Forelimb muscle (tissue), 1 donor: ENCODE results near the gene GPR173. TPM values are rescaled to one million over a fixed set of nuclear protein-coding genes. Genes with fewer than 3 reads are reported as not detected.
A peak's percentile ranks its signal among the peaks of the same experiment; 100 is the strongest.

Source experiments
- DNase-seq: peaks from one replicate; pipeline ENCODE4 v3.0.0-alpha.2; 2013; ENCODE audit warnings: low read depth
- polyA plus RNA-seq: library from polyadenylated mRNA; unstranded; fragments of 120-200 nt; gene quantifications from one replicate; pipeline ENCODE4 v1.2.1, GENCODE V29; 2013; ENCODE audit not compliant: insufficient read length

The GPR173 gene
- polyA plus RNA-seq, 1 donor: 9.8 TPM

DNA sequence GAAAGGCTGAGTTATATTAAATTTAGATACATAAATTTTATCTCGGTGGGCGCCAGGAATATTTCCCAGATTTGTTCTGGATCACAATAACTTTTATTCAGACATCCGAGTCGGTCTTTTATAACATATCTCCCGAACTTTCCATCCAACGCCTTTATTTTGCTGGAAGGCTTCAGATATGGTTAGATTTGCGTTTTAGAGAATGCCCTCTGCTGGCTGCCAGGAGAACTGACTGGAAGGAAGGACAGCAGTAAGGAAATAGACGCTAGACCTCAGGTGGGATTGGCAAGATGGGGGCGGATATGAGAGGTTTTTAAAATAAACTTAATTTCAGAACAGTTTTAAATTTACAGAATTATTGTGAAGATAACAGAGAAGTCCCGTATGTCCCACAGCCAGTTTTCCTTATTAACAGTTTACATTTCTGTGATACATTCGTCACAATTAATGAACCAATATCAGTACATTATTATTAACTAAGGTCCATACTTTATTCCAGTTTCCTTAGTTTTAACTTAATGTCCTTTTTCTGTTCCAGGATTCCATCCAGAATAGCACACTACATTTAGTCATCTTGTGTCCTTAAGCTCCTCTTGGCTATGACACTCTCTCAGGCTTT is 40.7 kb downstream of the GPR173 start:
- peak; percentile 53 for DNase-seq

DNA sequence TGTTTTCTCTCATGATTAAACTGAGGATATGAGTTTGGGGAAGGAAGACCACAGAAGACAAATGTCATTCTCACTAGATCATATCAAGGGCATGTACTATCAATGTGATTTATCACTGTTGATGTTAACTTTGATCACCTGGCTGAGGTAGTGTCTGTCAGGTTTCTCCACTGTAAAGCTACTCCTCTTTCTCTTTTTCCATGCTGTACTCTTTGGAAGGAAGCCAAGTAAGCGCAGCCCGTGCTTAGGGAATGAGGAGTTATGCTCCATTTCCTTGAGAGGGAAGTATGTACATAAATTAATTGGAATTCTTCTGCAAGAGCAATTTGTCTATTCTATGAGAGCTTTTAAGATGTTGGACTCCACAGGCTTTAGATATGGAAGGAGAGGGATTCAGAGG is 41.3 kb downstream of the GPR173 start:
- DNase-seq: no peak

DNA sequence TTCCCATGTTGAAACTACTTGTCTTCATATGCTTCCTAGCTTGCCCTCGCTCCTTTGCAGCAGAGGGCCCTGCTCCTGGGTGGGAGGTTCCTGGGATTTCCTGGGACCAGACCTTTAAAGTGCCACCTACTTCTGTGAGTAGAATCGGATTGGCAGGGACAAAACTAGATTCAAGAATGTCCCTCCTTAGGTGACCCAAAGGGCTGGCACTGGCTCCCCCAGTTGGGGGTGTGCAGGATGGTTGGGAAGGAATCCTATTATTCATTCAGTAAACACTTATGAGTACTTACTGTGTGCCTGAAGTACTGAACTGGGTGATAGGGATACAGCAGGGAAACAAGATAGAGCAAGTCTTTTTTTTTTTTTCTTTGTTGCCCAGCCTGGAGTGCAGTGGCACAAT is 42.8 kb downstream of the GPR173 start:
- DNase-seq: no peak

DNA sequence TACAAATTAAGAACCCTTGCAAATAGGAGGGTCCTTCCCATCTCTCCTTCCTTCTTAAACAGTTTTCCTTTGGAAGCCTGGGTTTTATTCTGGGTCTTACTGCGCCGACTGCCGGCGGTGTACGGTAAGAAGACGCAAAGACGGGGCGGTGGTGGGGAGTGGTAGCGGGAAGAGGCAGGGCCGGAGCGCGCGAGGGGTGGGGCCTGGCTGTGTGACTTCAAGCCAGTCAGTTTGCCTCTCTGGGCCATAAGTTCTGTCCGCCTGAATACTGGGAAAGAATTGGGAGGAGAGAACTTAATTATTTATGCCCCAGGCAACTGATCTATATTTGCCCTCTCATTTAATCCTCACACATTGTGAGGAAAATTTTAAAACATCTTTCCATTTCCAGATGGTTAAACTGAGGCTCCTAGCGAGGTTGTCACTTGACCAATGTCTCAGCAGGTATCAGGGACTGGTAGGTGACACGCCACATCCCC is 44.6 kb downstream of the GPR173 start:
- no peak for DNase-seq

DNA sequence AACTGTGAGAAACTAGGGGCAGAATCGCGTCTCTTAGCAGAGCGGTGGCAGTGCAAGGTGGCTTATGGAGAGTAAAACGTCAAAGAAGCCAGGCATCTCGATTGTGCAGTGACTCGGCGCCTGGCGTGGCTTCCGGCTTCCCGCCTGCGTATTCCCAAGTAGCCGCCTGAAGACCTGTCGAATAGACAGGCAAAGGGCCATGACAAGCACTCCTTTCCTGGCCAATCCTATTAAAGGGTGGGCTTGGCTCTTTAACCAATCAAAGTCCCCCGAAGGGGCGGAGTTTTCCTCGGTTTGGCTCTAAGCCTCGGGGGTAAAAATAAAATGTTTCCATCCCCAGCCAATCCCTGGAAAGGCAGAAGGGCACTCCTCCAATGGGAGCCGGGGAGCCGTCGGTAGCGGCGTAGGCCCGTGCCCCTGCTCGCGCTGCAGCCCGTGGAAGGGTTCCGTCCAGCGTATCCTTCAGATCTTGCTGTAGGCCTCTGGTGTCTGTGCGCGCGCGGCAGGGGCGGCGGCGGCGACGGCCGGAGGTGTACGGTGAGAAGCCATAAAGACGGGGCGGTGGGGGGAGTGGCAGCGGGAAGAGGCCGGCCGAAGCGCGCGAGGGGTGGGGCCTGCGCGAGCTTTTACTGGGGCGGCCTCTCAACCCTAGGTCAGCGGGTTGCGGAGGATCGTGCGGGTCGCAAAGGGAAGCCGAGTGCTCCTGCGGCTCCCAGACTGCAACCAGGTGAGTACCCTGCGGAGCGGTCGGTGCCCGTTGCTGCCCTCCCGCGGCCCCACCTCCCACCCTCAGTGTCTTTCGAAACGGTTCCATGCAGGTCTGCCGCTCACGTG is 45.4 kb downstream of the GPR173 start, which contains the start of gene KANTR:
Gene KANTR (plus strand): TSS at position 395 of the 834 bp plus-strand sequence. CDS start 30,131 bp downstream, outside the sequence.
- DNase-seq: peak; percentile 86

DNA sequence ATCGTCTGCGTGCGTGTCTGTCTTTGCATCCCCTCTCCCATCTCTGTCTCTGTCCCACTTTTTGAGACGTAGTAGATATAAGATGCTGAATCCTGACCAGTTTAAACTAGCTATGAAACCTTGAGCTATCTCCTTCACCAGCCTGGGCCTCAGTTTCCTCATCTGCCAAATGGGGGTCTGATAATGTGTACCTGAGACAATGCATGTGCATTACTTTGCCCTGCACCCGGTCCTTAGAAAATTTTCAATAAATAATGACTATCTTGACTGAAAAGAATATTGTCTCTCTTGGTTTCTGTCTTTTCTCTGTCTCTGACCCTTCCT is 46.0 kb downstream of the GPR173 start:
- no peak for DNase-seq

DNA sequence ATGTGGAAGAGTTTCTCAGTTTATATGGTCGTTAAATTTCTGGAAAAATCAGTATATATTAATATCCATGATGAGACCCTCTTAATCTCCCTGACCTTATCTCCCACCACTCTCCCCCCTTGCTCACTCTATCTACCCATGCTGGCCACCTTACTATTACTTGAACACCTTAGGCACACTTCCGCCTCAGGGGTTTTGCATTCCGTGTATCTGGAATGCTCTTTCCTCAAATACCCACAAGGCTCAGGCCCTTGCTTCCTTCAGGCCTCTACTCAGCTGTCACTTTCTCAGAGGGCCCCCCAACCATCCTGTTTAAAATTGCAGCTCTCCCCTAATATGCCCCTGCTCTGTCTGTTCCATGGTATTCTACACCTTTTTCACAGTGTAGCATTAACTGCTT is 47.2 kb downstream of the GPR173 start:
- DNase-seq: no peak

DNA sequence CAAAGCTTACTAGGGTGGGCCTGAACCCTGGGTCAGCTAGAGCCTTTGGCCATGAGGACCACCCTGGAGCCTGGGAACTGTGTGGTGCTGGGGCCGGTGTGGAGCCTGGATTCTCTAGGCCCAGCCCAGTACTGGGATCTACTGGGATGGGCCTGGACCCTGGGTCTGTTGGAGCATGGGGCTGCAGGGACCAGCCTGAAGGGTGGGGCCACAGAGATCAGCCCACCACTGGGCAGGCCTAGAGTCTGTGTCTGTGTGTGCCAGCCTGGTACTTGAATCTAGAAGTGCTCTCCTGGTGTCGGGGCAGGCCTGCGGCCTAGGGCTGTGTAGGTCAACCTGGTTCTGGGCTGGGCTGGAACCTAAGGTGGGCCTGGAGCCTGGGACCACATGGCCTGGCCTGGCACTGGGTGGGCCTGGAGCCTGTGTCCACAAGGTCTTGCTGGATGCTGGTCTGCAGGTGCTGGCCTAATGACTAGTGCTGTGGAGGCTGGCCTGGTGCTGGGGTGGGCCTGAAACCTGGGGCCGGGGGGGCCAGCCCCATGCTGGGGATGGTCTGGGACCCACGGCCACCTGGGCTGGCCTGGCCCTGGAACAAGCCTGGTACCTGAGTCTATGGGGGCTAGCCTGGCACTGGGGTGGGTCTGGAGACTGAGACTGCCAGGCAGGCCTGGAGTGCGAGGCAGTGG is 66.4 kb downstream of the GPR173 start:
- no peak for DNase-seq

DNA sequence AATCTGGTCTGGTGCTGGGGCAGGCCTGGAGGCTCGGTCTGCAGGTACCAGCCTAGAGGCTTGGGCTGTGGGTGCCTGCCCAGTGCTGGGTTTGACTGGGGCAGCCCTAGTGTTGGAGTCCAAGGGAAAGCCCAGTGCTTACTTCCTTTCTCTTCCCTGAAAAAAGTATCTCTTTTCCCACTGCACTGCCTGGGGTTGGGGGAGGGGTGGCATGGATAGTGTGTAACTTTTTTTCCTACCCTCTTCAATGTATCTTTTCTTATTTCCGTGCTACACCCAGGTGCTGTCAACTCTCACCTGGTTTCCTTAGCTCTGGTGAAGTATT is 66.9 kb downstream of the GPR173 start:
- no peak for DNase-seq

DNA sequence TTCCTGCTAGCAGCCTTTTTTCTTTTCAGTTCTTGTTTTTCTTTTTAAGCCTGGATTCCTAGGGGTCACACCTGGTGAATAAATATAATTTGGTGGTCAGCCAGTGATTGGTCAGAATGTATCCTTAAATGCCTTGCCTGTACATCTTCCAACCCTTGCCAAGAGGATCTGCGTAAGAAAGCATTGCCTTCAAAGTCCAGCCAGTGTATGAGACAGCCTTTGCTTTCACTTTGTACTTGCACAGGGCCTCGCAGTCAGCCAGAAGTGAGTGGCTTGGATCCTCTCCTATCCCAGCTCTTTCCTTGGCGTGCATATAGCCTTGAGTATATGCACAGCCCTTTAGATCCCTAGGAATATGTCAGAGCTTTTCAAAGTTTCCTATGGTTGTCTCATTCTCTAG is 67.5 kb downstream of the GPR173 start:
- DNase-seq: no peak

DNA sequence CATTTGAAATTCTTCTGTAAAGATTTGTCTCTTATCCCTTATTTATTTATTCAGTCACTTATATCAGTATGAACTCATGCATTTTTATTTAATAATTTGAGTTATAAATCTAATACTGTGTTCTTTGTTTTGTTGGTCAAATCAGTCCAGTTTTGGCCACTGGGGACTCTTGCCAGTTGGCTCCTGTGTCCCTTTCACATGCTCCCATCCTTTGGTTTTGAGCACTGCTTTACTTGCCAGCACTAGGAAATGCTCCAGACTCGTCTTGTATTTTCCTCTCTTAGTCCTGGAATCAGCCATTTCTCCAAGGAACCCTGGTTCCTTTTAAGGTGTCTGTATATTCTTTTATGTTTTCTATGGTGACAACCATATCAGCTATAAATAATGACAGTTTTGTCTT is 73.4 kb downstream of the GPR173 start:
- DNase-seq: no peak

DNA sequence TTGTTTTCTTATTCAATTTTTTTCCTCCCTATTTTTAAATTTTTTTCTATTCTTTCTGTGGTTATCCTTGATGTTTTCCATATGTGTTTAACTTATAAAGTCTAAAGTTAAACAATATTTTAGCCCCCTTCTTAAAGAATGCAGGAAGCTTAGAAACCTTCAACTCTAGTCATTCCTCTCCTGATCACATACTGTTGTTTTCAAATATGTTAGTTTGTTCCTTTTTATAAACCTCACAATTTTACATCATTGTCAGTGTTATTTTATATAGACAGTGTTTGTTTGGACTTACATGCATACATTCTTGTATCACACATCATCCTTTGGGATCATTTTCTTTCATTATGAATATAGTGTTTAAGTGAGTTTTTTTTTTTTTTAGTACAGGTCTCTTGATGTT is 76.9 kb downstream of the GPR173 start:
- no peak for DNase-seq

DNA sequence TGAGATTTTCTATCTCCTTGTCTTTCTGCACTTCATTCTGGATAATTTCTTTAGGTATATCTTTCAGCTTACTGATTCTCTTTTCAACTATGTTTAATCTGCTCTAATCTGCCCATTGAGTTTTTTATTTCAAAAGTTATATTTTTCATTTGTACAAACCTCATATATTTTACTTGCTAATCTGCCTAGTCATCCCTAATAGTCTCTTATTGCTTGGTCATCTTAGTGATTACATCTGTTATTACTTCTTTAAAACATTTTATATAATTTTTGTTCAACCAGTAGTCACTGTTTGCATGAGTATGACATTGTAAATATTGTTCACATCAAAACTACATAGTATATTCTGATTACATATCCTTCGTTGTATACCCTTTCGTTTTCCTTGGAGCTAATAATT is 77.8 kb downstream of the GPR173 start:
- DNase-seq: no peak

DNA sequence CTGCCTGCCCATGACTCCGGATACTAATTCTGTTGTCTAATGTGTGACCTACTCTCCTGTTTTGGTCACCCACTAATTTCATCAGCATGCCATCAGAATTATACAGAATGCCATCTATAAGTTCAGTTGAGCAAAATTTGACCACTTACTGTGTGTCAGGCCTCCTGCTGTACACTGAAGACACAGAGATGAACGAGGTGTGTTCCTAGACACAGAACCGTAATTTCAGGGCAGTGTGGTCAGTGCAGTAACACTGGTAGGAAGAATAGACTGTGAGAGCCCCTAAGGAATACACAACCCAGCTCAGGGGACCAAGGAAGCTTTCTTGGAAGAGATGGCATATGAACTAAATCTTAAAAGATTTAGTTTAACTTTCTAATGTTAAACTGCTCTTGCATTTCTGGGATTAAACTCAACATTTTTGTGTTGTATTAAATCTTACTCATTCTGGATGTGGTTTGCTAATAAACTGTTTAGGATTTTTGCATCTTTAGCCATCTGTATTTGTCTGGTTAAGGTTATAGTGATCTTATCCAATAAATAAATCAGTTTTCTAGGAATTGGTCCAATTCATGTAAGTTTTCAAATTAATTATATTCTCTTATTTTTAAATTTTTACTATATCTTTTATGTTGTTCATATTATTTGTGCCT is 79.6 kb downstream of the GPR173 start:
- no peak for DNase-seq

Other genes starting within 250 kb of the GPR173 start
- not detected for gene XAGE5, start 237.5 kb upstream of the GPR173 start, polyA plus RNA-seq
- gene XAGE3, start 180.7 kb upstream of the GPR173 start, polyA plus RNA-seq: not detected
- 21.5 TPM for gene FAM156B, start 151.5 kb upstream of the GPR173 start, polyA plus RNA-seq
- gene FAM156A, start 90.3 kb upstream of the GPR173 start, polyA plus RNA-seq: 23.4 TPM
- gene TSPYL2, start 33.6 kb downstream of the GPR173 start, polyA plus RNA-seq: 14.9 TPM
- 9.1 TPM for gene KANTR, start 45.4 kb downstream of the GPR173 start, polyA plus RNA-seq
- gene KDM5C, start 176.4 kb downstream of the GPR173 start, polyA plus RNA-seq: 48.9 TPM
- gene IQSEC2, start 232.8 kb downstream of the GPR173 start, polyA plus RNA-seq: 19.9 TPM